Heart left ventricle (tissue), 16 donors: Measurements from ENCODE around the gene STAT3. TPM values are rescaled to one million over a fixed set of nuclear protein-coding genes. Genes with fewer than 3 reads are reported as not detected.
"Not testable (repeated sequence)": the region's sequence is repeated elsewhere in the genome, so short reads cannot be mapped to it uniquely, and the experiment has no call there.

ENCODE experiments used
- ATAC-seq, 4 donors: fragments of 200-7000 bp; cut with Tn5 transposase; one replicate each; pipeline ENCODE4 v1.9.1; 2020 to 2022; ENCODE audit warnings: moderate library complexity in 4 of 4, mild to moderate bottlenecking in 3 of 4, moderate number of reproducible peaks in 1 of 4
- DNase-seq, 5 donors: peaks; one replicate each; pipeline ENCODE4 v3.0.0-alpha.2; 2020
- H3K27ac ChIP-seq, 12 donors: fragments of 200-600 bp; sonication (generic) in 4 of 12; one replicate each; pipeline versions ENCODE4 v1.5.0 to v1.8.0; 2016 to 2022; ENCODE audit warnings: mild to moderate bottlenecking in 2 of 12
- H3K27me3 ChIP-seq, 9 donors: fragments of 200-600 bp; sonication (generic) in 2 of 9; one replicate each; pipeline versions ENCODE4 v1.5.1 to v1.8.0; 2016 to 2022; ENCODE audit warnings: mild to moderate bottlenecking in 3 of 9
- H3K36me3 ChIP-seq, 9 donors: fragments of 200-600 bp; sonication (generic) in 2 of 9; one replicate each; pipeline versions ENCODE4 v1.5.0 to v1.8.0; 2018 to 2022; ENCODE audit warnings: mild to moderate bottlenecking in 2 of 9
- H3K4me1 ChIP-seq, 12 donors: fragments of 200-600 bp; sonication (generic) in 4 of 12; one replicate each; pipeline versions ENCODE4 v1.5.0 to v1.8.0; 2016 to 2022; ENCODE audit warnings: mild to moderate bottlenecking in 3 of 12
- H3K4me3 ChIP-seq, 12 donors: fragments of 200-600 bp; sonication (generic) in 4 of 12; one replicate each; pipeline versions ENCODE4 v1.5.0 to v1.8.0; 2017 to 2022; ENCODE audit warnings: mild to moderate bottlenecking in 9 of 12, moderate library complexity in 4 of 12
- H3K9me3 ChIP-seq, 12 donors: fragments of 200-600 bp; sonication (generic) in 4 of 12; one replicate each; pipeline versions ENCODE4 v1.5.0 to v1.8.0; 2016 to 2022; ENCODE audit warnings: mild to moderate bottlenecking in 1 of 12
- POLR2A ChIP-seq, 2 donors: fragments of 450-650 bp; IDR thresholded peaks; one replicate each; pipeline ENCODE4 v1.6.1; 2017; ENCODE audit warnings: antibody characterized with exemption in 2 of 2, mild to moderate bottlenecking in 2 of 2, moderate library complexity in 2 of 2
- WGBS, 4 donors: extraction: QIAGEN DNeasy Blood & Tissue Kit in 2 of 4; methylation state at CpG; one replicate each; pipeline versions ENCODE4 v1.1.5 to v1.1.7; 2013 to 2018; 5-methylcytosine and 5-hydroxymethylcytosine counted together
- intact Hi-C, 10 donors: fragments of 100-400 bp; cut with DNase I; formaldehyde crosslinking; loops; one replicate each; pipeline versions ENCODE4 v1.11.1 to v1.14.2; 2022
- polyA plus RNA-seq, 2 donors: library from polyadenylated mRNA; stranded (reverse); fragments of 200-250 nt; gene quantifications; one replicate each; pipeline ENCODE4 v1.2.3, GENCODE V29; 2013
- total RNA-seq, 9 donors: library from RNA; depleted of rRNA in 2 of 9; stranded (reverse); fragments of >200 nt in 2 of 9; fragmentation: NEBNext Ultra II Directional in 3 of 9; extraction: Animal tissue kit (Norgen Biotek cat#: 25700) in 3 of 9; gene quantifications; one replicate each; pipeline versions ENCODE4 v1.1.0 to v1.2.4, GENCODE V29; 2016 to 2023
- TF ChIP-seq, protein P1 (sequence below), 12 donors: fragments of 200-600 bp; sonication (generic) in 4 of 12; IDR thresholded peaks; one replicate each; pipeline versions ENCODE4 v1.5.0 to v1.8.0; 2018 to 2022; ENCODE audit warnings: antibody characterized with exemption in 12 of 12, mild to moderate bottlenecking in 5 of 12
- donor health status: ischemic (EF 13 %, LVEDD 7.1; RV severe dilation, severe dysfunction).
- donor health status: healthy with polysubstance abuse.
- donor health status: DM: no; HTN: yes; CAD: no.
- donor health status: DM: no; HTN: no; CAD: no.
- donor health status: ischemic (EF 25% LVEDD 6.9; RV normal size, moderate dysfunction).
- donor health status: ischemic (EF 25% LVEDD 5.7; RV mildly dilated, moderate dysfunction).
- donor health status: healthy.
- donor health status: DM: yes; HTN: yes; CAD: no.
- donor health status: ischemic (EF 35%, LVEDD 5.7; RV mildly dilated, moderate dysfunction).
- donor health status: nonischemic (EF 11% LVEDD 7.7; RV severe dilation, severe dysfunction).
- donor health status: DM: yes; HTN: yes; CAD: no.
- donor health status: PGD.
- donor health status: ischemic (EF 29% LVEDD 5.4; RV normal size, mild dysfunction).
- donor health status: nonischemic (EF 23%, LVEDD 6.1; RV moderate dilation, normal function).

The STAT3 gene
- total and polyA plus RNA-seq, 11 donors, result 36.0 to 614 (median 148) TPM

GRCh38 chr17:42266918-42267766 lies 121.1 kb downstream of the STAT3 start:
- H3K4me3 ChIP-seq, result no peak overlapping the region
- DNase-seq (no peak), ATAC-seq (no peak)
- H3K36me3 ChIP-seq, result no peaks in the 10 kb centered on the region
- intact Hi-C loops, result no loop called here
- H3K9me3 ChIP-seq, result no peaks in the 10 kb centered on the region
- peaks cover 0 to 48% (median 4%) of the 10 kb centered on the region in 12 donors for H3K4me1 ChIP-seq
- H3K27me3 ChIP-seq, result no peaks in the 10 kb centered on the region
- TF ChIP-seq, protein P1, sequence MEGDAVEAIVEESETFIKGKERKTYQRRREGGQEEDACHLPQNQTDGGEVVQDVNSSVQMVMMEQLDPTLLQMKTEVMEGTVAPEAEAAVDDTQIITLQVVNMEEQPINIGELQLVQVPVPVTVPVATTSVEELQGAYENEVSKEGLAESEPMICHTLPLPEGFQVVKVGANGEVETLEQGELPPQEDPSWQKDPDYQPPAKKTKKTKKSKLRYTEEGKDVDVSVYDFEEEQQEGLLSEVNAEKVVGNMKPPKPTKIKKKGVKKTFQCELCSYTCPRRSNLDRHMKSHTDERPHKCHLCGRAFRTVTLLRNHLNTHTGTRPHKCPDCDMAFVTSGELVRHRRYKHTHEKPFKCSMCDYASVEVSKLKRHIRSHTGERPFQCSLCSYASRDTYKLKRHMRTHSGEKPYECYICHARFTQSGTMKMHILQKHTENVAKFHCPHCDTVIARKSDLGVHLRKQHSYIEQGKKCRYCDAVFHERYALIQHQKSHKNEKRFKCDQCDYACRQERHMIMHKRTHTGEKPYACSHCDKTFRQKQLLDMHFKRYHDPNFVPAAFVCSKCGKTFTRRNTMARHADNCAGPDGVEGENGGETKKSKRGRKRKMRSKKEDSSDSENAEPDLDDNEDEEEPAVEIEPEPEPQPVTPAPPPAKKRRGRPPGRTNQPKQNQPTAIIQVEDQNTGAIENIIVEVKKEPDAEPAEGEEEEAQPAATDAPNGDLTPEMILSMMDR (IDR thresholded peaks at IDR 0.05), result no peak
- TF ChIP-seq POLR2A (IDR thresholded peaks at IDR 0.05), result no peak
- H3K27ac ChIP-seq, result peak overlapping the region in 1 of 12 donors; percentile 6
- 69 to 77% (median 73%) methylated on average over 9 of the region's 9 CpGs for WGBS, 4 donors

- intact Hi-C loops, result no loop called here
- no peak for DNase-seq
- no peak for ATAC-seq
- H3K4me1 ChIP-seq, result peaks cover 0 to 41% (median under 1%) of the 10 kb centered on the region in 12 donors
- no peaks in the 10 kb centered on the region for H3K36me3 ChIP-seq
- peak overlapping the region in 1 of 12 donors; percentile 6 for H3K27ac ChIP-seq
- H3K9me3 ChIP-seq, result no peaks in the 10 kb centered on the region
- no peak for TF ChIP-seq POLR2A (IDR thresholded peaks at IDR 0.05)
- TF ChIP-seq, protein P1 (IDR thresholded peaks at IDR 0.05), result no peak
- no peak overlapping the region for H3K4me3 ChIP-seq
- 90 to 97% (median 93%) methylated on average over 2 of the region's 2 CpGs for WGBS, 4 donors
- H3K27me3 ChIP-seq, result no peaks in the 10 kb centered on the region
These were observed 121.8 kb downstream of the STAT3 start for GRCh38 chr17:42266462-42266861.

DNA sequence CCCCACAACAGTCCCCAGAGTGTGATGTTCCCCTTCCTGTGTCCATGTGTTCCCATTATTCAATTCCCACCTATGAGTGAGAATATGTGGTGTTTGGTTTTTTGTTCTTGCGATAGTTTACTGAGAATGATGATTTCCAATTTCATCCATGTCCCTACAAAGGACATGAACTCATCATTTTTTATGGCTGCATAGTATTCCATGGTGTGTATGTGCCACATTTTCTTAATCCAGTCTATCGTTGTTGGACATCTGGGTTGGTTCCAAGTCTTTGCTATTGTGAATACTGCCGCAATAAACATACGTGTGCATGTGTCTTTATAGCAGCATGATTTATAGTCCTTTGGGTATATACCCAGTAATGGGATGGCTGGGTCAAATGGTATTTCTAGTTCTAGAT lies 123.9 kb downstream of the STAT3 start:
- DNase-seq, H3K4me3 ChIP-seq, H3K27ac ChIP-seq, intact Hi-C loops, H3K9me3 ChIP-seq, H3K36me3 ChIP-seq, H3K27me3 ChIP-seq, ATAC-seq: not testable (repeated sequence)
- H3K4me1 ChIP-seq, result peaks cover 0 to 21% (median 0%) of the 10 kb centered on the region in 12 donors
- WGBS, 4 donors, result 81 to 95% (median 91%) methylated on average over 2 to 3 of the region's 4 CpGs

Other genes starting within 250 kb of the STAT3 start
- gene RAB5C, start 233.5 kb downstream of the STAT3 start, total RNA-seq, result 10 to 100 TPM; 30.9 to 99.1 (median 48.2) TPM
- 10 to 100 TPM; 29.0 to 90.9 TPM for gene RAB5C, start 233.5 kb downstream of the STAT3 start, polyA plus RNA-seq
- gene KCNH4, start 207.3 kb downstream of the STAT3 start, total RNA-seq, result under 1 TPM in 8 of 9 donors, not detected in 1; 0.07 to 0.28 (median 0.14) TPM
- under 1 TPM; 0.08 to 0.10 TPM for gene KCNH4, start 207.3 kb downstream of the STAT3 start, polyA plus RNA-seq
- gene HCRT, start 203.0 kb downstream of the STAT3 start, total RNA-seq, result not detected
- gene HCRT, start 203.0 kb downstream of the STAT3 start, polyA plus RNA-seq, result not detected
- 10 to 100 TPM in 3 of 9 donors, 1 to 10 TPM in 6; 4.9 to 17.3 (median 8.3) TPM for gene GHDC, start 193.9 kb downstream of the STAT3 start, total RNA-seq
- gene GHDC, start 193.9 kb downstream of the STAT3 start, polyA plus RNA-seq, result 1 to 10 TPM; 6.2 to 9.4 TPM
- gene STAT5B, start 112.1 kb downstream of the STAT3 start, total RNA-seq, result 10 to 100 TPM; 26.1 to 51.9 (median 32.4) TPM
- gene STAT5B, start 112.1 kb downstream of the STAT3 start, polyA plus RNA-seq, result 10 to 100 TPM; 13.0 to 20.3 TPM
- 10 to 100 TPM in 8 of 9 donors, 1 to 10 TPM in 1; 7.5 to 44.0 (median 15.7) TPM for gene STAT5A, start 99.9 kb downstream of the STAT3 start, total RNA-seq
- 1 to 10 TPM; 4.9 to 9.0 TPM for gene STAT5A, start 99.9 kb downstream of the STAT3 start, polyA plus RNA-seq
- 100 to 1,000 TPM; 195 to 318 (median 253) TPM for gene CAVIN1, start 34.8 kb upstream of the STAT3 start, total RNA-seq
- 100 to 1,000 TPM; 140 to 281 TPM for gene CAVIN1, start 34.8 kb upstream of the STAT3 start, polyA plus RNA-seq
- gene ATP6V0A1, start 70.4 kb upstream of the STAT3 start, total RNA-seq, result 10 to 100 TPM; 30.3 to 65.9 (median 35.9) TPM
- gene ATP6V0A1, start 70.4 kb upstream of the STAT3 start, polyA plus RNA-seq, result 10 to 100 TPM; 24.3 to 40.6 TPM
- gene NAGLU, start 147.8 kb upstream of the STAT3 start, total RNA-seq, result 10 to 100 TPM in 8 of 9 donors, 1 to 10 TPM in 1; 8.4 to 22.0 (median 12.5) TPM
- 10 to 100 TPM; 10.4 to 19.1 TPM for gene NAGLU, start 147.8 kb upstream of the STAT3 start, polyA plus RNA-seq
- 1 to 10 TPM in 3 of 9 donors, under 1 TPM in 5, not detected in 1; 0.32 to 1.7 (median 0.97) TPM for gene HSD17B1, start 164.5 kb upstream of the STAT3 start, total RNA-seq
- 1 to 10 TPM; 1.2 to 1.8 TPM for gene HSD17B1, start 164.5 kb upstream of the STAT3 start, polyA plus RNA-seq
- 10 to 100 TPM; 24.3 to 50.4 (median 33.2) TPM for gene COASY, start 173.7 kb upstream of the STAT3 start, total RNA-seq
- 10 to 100 TPM; 37.5 to 59.1 TPM for gene COASY, start 173.7 kb upstream of the STAT3 start, polyA plus RNA-seq
- 10 to 100 TPM; 48.1 to 76.2 (median 57.9) TPM for gene MLX, start 178.7 kb upstream of the STAT3 start, total RNA-seq
- 10 to 100 TPM; 53.1 to 71.7 TPM for gene MLX, start 178.7 kb upstream of the STAT3 start, polyA plus RNA-seq
- gene PSMC3IP, start 189.3 kb upstream of the STAT3 start, total RNA-seq, result 1 to 10 TPM in 7 of 9 donors, under 1 TPM in 2; 0.71 to 4.1 (median 2.0) TPM
- 1 to 10 TPM; 2.1 to 2.9 TPM for gene PSMC3IP, start 189.3 kb upstream of the STAT3 start, polyA plus RNA-seq
- gene RETREG3, start 220.9 kb upstream of the STAT3 start, total RNA-seq, result 10 to 100 TPM; 21.3 to 39.0 (median 28.3) TPM
- gene RETREG3, start 220.9 kb upstream of the STAT3 start, polyA plus RNA-seq, result 10 to 100 TPM; 12.2 to 16.8 TPM
- 10 to 100 TPM; 31.5 to 80.1 (median 49.3) TPM for gene TUBG1, start 221.2 kb upstream of the STAT3 start, total RNA-seq
- gene TUBG1, start 221.2 kb upstream of the STAT3 start, polyA plus RNA-seq, result 100 to 1,000 TPM in 1 of 2 donors, 10 to 100 TPM in 1; 46.4 to 112 TPM